Measurements from ENCODE around the gene ATG16L2. TPM values are rescaled to one million over a fixed set of nuclear protein-coding genes. Genes with fewer than 3 reads are reported as not detected.

ATG16L2 gene
- total RNA-seq, 1 experiment from 2014 or later: 22.2 TPM

DNA sequence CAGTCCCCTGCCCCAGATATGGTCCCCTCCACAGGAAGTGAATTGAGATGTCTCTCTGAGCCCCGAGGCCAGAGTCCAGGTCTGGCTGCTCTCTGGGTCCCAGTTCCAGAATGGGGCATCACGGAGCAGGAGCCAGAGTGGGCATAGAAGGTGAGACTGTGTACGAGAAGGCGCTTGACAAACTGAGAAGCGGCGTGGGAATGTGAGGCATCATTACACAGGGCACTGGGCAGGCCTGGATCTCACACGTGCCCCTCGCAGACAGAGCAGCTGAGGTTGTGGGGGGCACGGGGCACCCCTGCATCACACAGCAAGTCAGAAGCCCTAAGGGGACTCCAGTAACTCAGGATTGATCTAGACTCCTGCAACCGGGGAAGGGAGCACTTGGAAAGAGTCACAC, 29.5 kb upstream of the ATG16L2 start:
- no peak for ATAC-seq
- CTCF ChIA-PET: no interaction called here
- POLR2A ChIA-PET: no interaction called here
- Mint-ChIP-seq H3K9me3 (no peaks in the 10 kb centered on the region), H3K27ac (no peak overlapping the region), H3K36me3 (no peaks in the 10 kb centered on the region), H3K4me3 (no peak overlapping the region), H3K4me1 (peaks cover 31% of the 10 kb centered on the region), H3K27me3 (ENCODE audit: low read depth) (peaks cover 7% of the 10 kb centered on the region)
- no peak for DNase-seq (ENCODE audit: low spot score)
- TF ChIP-seq ZNF219 (CRISPR knock-in tag; IDR thresholded peaks at IDR 0.05; ENCODE audit: borderline replicate concordance): no peak
- no peak for TF ChIP-seq NR3C1 (CRISPR knock-in tag; conservative IDR thresholded peaks at IDR 0.05; ENCODE audit: low read depth)
- TF ChIP-seq SOX15 (CRISPR knock-in tag; IDR thresholded peaks at IDR 0.05): no peak
- TF ChIP-seq ELF4 (CRISPR knock-in tag; IDR thresholded peaks at IDR 0.05; ENCODE audit: low read depth): no peak
- TF ChIP-seq, protein P1, sequence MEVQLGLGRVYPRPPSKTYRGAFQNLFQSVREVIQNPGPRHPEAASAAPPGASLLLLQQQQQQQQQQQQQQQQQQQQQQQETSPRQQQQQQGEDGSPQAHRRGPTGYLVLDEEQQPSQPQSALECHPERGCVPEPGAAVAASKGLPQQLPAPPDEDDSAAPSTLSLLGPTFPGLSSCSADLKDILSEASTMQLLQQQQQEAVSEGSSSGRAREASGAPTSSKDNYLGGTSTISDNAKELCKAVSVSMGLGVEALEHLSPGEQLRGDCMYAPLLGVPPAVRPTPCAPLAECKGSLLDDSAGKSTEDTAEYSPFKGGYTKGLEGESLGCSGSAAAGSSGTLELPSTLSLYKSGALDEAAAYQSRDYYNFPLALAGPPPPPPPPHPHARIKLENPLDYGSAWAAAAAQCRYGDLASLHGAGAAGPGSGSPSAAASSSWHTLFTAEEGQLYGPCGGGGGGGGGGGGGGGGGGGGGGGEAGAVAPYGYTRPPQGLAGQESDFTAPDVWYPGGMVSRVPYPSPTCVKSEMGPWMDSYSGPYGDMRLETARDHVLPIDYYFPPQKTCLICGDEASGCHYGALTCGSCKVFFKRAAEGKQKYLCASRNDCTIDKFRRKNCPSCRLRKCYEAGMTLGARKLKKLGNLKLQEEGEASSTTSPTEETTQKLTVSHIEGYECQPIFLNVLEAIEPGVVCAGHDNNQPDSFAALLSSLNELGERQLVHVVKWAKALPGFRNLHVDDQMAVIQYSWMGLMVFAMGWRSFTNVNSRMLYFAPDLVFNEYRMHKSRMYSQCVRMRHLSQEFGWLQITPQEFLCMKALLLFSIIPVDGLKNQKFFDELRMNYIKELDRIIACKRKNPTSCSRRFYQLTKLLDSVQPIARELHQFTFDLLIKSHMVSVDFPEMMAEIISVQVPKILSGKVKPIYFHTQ (CRISPR knock-in tag; IDR thresholded peaks at IDR 0.05): no peak
- TF ChIP-seq FOXK1 (CRISPR knock-in tag; IDR thresholded peaks at IDR 0.05): no peak
- TF ChIP-seq, protein P2, sequence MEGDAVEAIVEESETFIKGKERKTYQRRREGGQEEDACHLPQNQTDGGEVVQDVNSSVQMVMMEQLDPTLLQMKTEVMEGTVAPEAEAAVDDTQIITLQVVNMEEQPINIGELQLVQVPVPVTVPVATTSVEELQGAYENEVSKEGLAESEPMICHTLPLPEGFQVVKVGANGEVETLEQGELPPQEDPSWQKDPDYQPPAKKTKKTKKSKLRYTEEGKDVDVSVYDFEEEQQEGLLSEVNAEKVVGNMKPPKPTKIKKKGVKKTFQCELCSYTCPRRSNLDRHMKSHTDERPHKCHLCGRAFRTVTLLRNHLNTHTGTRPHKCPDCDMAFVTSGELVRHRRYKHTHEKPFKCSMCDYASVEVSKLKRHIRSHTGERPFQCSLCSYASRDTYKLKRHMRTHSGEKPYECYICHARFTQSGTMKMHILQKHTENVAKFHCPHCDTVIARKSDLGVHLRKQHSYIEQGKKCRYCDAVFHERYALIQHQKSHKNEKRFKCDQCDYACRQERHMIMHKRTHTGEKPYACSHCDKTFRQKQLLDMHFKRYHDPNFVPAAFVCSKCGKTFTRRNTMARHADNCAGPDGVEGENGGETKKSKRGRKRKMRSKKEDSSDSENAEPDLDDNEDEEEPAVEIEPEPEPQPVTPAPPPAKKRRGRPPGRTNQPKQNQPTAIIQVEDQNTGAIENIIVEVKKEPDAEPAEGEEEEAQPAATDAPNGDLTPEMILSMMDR (IDR thresholded peaks at IDR 0.05): no peak
- no peak for TF ChIP-seq ZNF396 (CRISPR knock-in tag; IDR thresholded peaks at IDR 0.05; ENCODE audit: borderline replicate concordance)
- TF ChIP-seq ZNF232 (CRISPR knock-in tag; IDR thresholded peaks at IDR 0.05): no peak
- TF ChIP-seq, protein P3, sequence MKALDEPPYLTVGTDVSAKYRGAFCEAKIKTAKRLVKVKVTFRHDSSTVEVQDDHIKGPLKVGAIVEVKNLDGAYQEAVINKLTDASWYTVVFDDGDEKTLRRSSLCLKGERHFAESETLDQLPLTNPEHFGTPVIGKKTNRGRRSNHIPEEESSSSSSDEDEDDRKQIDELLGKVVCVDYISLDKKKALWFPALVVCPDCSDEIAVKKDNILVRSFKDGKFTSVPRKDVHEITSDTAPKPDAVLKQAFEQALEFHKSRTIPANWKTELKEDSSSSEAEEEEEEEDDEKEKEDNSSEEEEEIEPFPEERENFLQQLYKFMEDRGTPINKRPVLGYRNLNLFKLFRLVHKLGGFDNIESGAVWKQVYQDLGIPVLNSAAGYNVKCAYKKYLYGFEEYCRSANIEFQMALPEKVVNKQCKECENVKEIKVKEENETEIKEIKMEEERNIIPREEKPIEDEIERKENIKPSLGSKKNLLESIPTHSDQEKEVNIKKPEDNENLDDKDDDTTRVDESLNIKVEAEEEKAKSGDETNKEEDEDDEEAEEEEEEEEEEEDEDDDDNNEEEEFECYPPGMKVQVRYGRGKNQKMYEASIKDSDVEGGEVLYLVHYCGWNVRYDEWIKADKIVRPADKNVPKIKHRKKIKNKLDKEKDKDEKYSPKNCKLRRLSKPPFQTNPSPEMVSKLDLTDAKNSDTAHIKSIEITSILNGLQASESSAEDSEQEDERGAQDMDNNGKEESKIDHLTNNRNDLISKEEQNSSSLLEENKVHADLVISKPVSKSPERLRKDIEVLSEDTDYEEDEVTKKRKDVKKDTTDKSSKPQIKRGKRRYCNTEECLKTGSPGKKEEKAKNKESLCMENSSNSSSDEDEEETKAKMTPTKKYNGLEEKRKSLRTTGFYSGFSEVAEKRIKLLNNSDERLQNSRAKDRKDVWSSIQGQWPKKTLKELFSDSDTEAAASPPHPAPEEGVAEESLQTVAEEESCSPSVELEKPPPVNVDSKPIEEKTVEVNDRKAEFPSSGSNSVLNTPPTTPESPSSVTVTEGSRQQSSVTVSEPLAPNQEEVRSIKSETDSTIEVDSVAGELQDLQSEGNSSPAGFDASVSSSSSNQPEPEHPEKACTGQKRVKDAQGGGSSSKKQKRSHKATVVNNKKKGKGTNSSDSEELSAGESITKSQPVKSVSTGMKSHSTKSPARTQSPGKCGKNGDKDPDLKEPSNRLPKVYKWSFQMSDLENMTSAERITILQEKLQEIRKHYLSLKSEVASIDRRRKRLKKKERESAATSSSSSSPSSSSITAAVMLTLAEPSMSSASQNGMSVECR (CRISPR knock-in tag; IDR thresholded peaks at IDR 0.05; ENCODE audit: borderline replicate concordance): no peak
- TF ChIP-seq, protein P4, sequence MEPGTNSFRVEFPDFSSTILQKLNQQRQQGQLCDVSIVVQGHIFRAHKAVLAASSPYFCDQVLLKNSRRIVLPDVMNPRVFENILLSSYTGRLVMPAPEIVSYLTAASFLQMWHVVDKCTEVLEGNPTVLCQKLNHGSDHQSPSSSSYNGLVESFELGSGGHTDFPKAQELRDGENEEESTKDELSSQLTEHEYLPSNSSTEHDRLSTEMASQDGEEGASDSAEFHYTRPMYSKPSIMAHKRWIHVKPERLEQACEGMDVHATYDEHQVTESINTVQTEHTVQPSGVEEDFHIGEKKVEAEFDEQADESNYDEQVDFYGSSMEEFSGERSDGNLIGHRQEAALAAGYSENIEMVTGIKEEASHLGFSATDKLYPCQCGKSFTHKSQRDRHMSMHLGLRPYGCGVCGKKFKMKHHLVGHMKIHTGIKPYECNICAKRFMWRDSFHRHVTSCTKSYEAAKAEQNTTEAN (CRISPR knock-in tag; IDR thresholded peaks at IDR 0.05): no peak

DNA sequence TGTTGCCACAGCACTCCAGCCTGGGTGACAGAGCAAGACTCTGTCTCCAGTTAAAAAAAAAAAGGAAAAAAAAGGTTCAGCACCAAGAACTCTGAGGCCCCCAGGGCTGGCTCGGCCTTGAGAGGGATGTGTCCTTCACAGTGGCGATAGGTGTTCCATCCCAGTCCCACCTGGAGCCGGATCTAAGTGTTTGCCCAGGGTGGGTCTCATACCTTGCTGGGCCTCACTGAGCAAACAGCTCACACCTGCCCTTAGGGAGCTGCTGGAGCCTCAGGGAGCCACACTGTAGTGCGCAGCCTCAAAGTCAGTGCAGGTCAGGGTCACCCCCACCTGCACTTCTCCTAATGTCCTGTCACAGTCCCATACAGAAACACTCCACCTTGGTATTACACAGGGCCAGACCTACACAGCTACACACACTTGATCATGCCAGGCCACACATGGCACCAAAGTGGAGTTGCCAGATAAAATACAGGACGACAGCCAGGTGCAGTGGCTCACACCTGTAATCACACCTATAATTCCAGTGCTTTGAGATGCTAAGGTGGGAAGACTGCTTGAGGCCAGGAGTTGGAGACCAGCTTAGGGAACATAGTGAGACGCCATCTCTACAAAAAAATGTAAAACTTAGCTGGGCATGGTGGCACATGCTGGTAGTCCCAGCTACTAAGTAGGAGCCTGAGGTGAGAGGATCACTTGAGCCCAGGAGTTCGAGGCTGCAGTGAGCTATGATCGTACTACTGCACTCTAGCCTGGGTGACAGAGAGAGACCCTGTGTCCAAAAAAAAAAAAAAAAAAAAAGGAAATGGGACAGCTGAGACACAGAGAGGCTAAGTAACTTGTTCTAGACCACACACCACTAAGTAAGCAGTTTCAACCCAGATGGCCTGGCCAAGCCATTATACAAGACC, 27.7 kb upstream of the ATG16L2 start:
- no peak overlapping the region for H3K4me3 Mint-ChIP-seq
- peaks cover 29% of the 10 kb centered on the region for H3K4me1 Mint-ChIP-seq
- ATAC-seq (no peak), DNase-seq (ENCODE audit: low spot score) (no peak)
- H3K27me3 Mint-ChIP-seq (ENCODE audit: low read depth): peaks cover 4% of the 10 kb centered on the region; the same call in 1 of the 2 replicates
- ChIA-PET POLR2A (interaction anchor here (0.6 to 1.0 kb wide), 4 partner anchors 26 to 1871 kb away, joined by 3 to 6 read pairs (median 4); no protein-coding TSS in a partner anchor), CTCF (interaction anchor here (0.6 to 2.8 kb wide), 22 partner anchors 9 to 356 kb away, joined by 3 to 23 read pairs (median 6); partner anchors contain the start of gene FCHSD2)
- no peaks in the 10 kb centered on the region for H3K36me3 Mint-ChIP-seq
- H3K9me3 Mint-ChIP-seq: no peaks in the 10 kb centered on the region
- 0 out of 2 replicates have a peak overlapping the region, but pooled peaks have one; percentile 27 for H3K27ac Mint-ChIP-seq
- TF ChIP-seq ZNF671 (CRISPR knock-in tag; IDR thresholded peaks at IDR 0.05) (no peak), ZNF232 (CRISPR knock-in tag; IDR thresholded peaks at IDR 0.05) (no peak), TP53 (CRISPR knock-in tag; IDR thresholded peaks at IDR 0.05) (no peak), ZBTB21 (CRISPR knock-in tag; IDR thresholded peaks at IDR 0.05; ENCODE audit: borderline replicate concordance) (no peak), NFE2L1 (CRISPR knock-in tag; IDR thresholded peaks at IDR 0.05) (no peak)
- TF ChIP-seq, protein P5, sequence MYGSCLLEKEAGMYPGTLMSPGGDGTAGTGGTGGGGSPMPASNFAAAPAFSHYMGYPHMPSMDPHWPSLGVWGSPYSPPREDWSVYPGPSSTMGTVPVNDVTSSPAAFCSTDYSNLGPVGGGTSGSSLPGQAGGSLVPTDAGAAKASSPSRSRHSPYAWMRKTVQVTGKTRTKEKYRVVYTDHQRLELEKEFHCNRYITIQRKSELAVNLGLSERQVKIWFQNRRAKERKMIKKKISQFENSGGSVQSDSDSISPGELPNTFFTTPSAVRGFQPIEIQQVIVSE (CRISPR knock-in tag; IDR thresholded peaks at IDR 0.05; ENCODE audit: borderline replicate concordance): no peak
- TF ChIP-seq, protein P6, sequence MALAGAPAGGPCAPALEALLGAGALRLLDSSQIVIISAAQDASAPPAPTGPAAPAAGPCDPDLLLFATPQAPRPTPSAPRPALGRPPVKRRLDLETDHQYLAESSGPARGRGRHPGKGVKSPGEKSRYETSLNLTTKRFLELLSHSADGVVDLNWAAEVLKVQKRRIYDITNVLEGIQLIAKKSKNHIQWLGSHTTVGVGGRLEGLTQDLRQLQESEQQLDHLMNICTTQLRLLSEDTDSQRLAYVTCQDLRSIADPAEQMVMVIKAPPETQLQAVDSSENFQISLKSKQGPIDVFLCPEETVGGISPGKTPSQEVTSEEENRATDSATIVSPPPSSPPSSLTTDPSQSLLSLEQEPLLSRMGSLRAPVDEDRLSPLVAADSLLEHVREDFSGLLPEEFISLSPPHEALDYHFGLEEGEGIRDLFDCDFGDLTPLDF (CRISPR knock-in tag; IDR thresholded peaks at IDR 0.05): no peak
- TF ChIP-seq, protein P7, sequence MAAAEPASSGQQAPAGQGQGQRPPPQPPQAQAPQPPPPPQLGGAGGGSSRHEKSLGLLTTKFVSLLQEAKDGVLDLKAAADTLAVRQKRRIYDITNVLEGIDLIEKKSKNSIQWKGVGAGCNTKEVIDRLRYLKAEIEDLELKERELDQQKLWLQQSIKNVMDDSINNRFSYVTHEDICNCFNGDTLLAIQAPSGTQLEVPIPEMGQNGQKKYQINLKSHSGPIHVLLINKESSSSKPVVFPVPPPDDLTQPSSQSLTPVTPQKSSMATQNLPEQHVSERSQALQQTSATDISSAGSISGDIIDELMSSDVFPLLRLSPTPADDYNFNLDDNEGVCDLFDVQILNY (CRISPR knock-in tag; IDR thresholded peaks at IDR 0.05): no peak
